ENCODE data around the gene EXOC8.

- TF ChIP-seq CTCF (IDR thresholded peaks at IDR 0.05) (no peak), POLR2AphosphoS5 (IDR thresholded peaks at IDR 0.05) (no peak), POLR2A (IDR thresholded peaks at IDR 0.05) (no peak)
Measured at GRCh38 chr1:231329483-231329882, 8.2 kb downstream of the EXOC8 start.

Data from suprapubic skin (tissue), 4 donors.